T-helper 2 cell treated with Interferon-gamma antibody and Interleukin-4, amounts not matched to agents 100 ng/mL and 5 ng/mL, for 36 hours (primary cell): ENCODE results near the gene ZNF555. TPM values are rescaled to one million over a fixed set of nuclear protein-coding genes. Genes with fewer than 3 reads are reported as not detected.
"Not testable (repeated sequence)": the region's sequence is repeated elsewhere in the genome, so short reads cannot be mapped to it uniquely, and the experiment has no call there.

Source experiments
- intact Hi-C: fragments of 100-400 bp; cut with micrococcal nuclease; formaldehyde crosslinking; loops from one replicate; pipeline ENCODE4 v1.15.1; 2023
- total RNA-seq: library from RNA; stranded (reverse); gene quantifications from 2 replicates; pipeline ENCODE4 v1.2.3, GENCODE V29; 2022

ZNF555 gene
- 0.70 and 1.2 TPM in 2 replicates for total RNA-seq

DNA sequence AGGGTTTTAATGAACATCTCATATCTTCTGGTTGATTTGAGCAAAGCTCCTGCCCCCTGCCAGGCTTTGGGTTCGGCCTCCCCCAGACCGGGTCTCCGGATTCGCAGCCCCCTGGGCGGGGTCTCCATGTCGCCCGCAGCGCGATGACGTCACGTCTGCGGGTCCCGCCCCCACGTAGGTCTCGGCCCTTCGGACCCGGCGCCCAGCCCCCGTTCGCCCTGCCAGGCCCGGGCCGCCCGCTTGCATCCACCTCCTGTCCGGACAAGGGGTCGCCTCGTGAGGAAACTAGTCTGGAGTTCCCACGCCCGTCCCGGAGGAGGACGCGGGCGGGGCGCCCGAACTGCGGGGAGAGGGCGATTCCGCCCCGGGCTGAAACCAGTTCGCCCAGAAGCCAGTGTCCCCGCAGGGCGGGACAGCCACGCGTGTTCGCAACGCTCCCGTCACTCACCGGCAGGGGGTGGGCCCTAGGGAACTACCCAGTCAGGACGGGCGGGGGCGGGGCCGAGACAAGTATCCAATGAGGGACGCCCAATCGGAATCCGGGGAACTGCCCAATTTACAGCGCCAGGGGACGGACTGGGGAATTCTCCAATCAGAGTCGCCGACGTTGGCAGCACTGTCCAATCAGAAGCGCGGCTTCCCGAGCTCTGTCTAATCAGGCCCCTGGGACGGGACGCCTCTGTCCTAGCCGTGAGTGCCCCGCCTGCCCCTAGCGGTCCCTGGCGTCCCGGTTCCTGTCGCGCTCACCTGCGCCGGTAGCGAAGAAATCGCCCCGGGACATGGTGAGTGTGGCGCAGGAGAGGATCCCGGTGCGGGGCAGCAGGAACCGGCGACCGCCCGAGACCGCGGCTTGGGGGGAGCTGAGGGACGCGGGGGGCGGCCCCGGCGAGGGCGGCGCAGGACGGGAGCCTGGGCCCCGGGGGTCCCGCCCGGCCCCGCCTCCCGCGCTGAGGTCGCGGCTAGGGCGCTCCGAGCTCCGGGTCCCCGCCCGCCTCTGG, at the start of gene ZNF555:
Gene ZNF555 (plus strand): TSS at position 682 of the 998 bp plus-strand sequence. CDS start 98 bp downstream, at position 780.
- intact Hi-C loops = loop anchor here (1.0 kb wide), 1 partner anchor 22 kb away; the partner anchor contains the start of gene ZNF554

- intact Hi-C loops = no loop called here
Measured at GRCh38 chr19:2791876-2792275, 49.4 kb upstream of the ZNF555 start.

GRCh38 chr19:2792666-2793065, 48.6 kb upstream of the ZNF555 start:
- intact Hi-C loops = not testable (repeated sequence)

DNA sequence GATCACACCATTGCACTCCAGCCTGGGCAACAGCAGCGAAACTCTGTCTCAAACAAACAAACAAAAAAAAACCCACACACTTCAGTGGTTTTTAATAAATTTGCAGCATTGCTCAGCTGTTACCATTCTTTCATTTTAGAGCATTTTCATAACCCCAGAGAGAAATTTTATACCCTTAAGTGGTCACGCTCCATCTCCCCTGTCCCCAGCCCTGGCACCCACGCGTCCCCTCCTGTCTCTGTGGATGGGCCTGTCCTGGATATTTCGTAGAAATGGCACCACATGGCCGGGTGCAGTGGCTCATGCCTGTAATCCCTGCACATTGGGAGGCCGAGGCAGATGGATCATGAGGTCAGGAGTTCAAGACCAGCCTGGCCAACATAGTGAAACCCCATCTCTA, 48.1 kb upstream of the ZNF555 start:
- intact Hi-C loops = no loop called here

DNA sequence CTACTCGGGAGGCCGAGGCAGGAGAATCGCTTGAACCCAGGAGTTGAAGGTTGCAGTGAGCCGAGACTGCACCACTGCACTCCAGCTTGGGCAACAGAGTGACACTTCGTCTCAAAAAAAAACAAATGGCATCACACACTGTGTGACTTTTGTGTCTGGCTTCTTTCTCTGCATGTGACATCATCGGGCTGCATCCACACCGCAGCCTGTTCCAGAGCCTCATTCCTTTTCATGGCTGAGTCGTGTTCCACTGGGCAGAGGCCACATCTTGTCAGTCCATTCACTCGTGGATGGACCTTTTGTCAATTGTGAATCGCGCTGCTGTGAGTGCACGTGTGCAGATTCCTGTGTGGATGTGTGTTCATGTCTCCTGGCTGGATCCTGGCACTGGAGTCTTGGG, 47.7 kb upstream of the ZNF555 start:
- intact Hi-C loops = no loop called here

DNA sequence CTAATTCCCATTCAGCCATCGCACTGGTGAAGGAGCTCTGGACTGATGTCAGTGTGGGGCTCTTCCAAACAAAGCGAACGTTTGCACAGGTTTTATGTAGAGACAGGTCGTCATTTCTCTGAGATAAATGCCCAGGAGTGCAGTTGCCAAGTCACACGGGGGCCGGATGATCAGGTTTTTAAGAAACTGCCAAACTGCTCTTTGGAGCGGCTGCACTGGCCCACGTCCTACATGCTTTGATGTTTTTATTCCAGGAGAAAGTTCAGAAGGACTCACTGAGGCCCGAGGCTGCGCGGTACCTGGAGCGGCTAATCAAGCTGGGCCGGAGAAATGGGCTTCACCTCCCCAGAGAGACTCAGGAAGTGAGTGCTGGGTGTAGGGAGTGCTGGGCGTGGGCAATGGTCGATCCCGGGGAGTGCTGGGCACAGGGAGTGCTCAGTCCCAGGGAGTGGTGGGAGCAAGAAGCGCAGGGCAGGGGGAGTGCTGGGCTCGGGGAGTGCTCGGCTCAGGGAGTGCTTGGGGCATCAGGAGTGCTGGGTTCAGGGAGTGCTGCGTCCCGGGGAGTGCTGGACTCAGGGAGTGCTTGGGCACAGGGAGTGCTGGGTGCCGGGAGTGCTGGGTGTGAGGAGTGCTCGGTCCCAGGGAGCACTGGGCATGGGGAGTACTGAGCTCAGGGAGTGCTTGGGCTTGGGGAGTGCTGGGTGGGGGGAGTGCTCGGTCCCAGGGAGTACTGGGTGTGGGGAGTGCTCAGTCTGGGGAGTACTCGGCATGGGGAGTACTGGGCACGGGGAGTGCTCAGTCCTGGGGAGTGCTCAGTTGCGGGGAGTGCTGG, 45.2 kb upstream of the ZNF555 start:
- intact Hi-C loops = no loop called here

DNA sequence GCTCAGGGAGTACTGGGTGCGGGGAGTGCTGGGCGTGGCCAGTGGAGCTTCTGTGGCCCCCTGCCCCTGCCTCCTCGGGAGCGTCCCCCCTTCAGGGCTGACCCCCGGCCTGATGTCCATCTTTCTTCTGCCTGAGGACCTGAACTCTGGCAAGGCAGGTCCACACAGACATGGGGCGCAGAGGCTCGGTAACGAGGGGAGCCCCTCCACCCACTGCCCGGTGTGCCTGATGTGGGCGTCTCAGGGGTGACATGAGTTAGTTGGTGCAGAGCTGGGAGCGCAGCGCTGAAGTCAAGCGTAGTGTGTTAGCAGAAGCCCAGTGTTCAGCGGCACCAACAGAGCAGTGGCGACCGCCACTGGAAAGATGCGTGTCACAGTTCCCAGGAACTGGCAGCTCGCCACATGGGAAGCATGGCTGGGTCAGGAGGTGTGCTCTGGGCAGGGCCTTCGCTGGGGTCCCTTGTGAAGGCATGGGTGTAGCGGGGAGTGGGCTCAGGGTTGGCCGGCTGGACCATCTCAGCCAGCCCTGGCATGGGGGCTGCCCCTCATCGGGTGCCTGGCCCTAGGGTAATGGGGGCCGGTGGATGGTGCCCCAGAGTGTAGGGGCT, 44.5 kb upstream of the ZNF555 start:
- intact Hi-C loops = no loop called here

DNA sequence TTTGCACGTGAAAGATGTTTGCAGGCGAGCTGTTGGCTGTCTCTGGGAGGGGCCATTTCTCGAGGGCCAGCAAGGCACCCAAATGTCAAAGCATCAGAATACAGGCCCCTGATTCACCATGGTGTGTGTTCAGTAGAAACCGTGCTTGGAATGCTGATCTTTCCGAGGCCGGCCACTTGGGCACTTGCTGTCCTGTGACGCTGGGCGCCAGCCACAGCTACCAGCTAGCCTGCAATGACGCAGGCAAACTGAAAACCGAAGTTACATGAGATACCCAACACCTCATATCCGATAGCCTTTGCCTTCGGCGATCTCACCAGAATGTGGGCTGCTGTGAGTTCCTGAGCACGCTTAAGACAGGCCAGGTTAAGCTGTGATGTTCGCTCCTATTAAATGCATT, 44.0 kb upstream of the ZNF555 start:
- intact Hi-C loops = no loop called here

DNA sequence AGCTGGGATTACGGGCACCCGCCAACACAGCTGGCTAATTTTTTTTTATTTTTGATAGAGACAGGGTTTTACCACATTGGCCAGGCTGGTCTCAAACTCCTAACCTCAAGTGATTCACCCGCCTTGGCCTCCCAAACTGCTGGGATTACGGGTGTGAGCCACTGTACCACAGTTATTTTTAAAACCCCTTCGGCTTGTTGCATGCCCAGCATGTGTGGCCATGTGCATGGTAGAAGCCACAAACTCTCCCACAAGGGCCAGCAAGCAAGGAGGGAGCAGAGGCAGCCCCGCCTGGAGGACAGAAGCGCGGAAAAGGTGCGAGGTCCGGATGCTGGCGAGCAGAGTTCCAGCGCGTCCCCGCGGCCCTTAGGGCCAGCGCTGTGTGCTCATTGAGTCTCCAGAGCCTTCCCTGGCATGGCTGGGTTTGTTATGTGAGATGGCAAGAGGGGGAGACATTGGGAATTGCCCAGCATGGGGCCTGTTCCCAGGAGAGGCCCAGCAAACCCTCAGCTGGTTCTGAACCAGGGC, 43.1 kb upstream of the ZNF555 start:
- intact Hi-C loops = no loop called here

DNA sequence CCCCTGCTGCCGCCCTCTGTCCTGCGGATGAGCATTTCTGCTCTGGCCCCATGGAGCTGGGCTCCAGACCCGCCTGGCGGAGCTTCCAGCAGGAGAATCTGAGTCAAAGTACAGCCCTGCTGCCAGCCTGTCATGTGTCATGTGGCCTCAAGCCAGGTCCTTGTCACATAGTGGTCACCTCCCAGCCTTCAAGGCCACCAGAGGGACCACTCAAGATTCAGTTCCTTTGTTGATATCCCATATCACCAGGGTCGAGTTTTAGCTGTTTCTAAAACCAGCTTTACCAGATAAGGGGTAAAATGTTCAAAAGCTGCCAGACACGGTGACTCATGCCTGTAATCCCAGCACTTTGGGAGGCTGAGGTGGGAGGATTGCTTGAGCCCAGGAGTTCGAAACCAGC, 42.5 kb upstream of the ZNF555 start:
- intact Hi-C loops = no loop called here

DNA sequence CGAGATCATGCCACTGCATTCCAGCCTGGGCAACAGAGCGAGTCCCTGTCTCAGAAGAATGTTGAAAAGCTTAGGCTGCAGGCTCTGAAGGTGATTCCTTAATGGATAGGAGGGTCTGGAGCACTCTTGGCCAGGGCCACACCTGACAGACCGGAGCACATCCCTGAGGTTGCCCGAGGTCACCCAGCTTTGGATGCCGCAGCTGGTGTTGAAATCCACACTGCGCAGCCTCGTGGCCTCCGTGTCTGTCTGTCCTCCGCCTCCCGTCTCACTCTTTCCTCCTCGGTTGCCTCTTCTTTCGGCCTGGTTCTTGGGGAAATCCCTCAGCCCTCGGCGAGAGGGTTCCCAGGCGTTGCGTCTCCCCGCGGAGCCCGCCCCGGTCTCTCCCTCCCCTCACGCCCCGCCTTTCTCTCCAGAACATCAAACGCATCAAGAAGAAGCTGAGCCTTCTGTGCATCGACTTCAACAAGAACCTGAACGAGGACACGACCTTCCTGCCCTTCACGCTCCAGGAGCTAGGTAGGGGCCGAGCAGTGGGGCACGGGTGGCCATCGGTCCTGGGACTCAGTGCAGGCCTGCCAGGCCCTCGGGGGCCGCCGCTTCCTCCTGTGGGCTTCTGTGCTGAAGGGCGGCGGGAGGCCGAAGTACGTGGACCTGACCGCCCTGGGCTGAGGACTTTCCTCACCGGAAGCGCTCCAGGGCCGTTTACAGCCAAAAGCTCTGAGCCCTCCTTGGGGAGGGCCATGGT, 41.8 kb upstream of the ZNF555 start:
- intact Hi-C loops = no loop called here

DNA sequence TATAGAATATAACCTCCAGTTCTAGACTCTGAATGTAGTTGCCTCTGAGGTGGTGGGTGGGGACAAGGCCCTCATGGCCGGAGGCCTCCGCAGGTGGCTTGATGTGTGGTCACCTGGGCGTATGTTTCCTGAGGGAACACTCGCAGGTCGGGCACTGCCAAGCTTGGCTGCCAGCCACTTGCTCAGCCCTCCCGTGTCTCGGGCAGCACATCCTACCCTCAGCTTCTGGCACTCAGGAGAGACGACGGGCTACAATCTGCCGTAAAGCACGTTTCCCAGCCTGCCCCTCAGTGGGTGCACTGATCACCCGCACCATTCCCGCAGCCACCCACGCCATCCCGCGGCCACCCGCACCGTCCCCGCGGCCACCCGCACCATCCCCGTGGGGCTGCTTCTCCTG, 40.8 kb upstream of the ZNF555 start:
- intact Hi-C loops = no loop called here

DNA sequence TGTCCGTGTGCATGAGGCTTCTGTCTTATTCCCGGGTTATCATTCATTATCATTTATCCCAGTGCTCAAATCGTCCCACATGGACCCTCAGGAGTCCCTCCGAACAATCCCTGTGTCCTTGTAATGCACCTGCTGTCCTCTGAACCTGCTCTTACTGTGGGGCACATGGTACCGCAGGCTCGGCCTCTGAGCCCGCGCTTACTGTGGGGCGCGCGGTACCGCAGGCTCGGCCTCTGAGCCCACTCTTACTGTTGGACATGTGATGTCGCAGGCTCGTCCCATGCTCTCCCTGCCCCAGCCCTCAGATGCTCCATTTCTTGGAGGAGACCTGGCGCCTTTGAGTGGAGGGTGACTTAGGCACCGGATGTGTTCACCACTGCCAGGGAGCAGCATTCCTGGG, 38.4 kb upstream of the ZNF555 start:
- intact Hi-C loops = no loop called here

GRCh38 chr19:2803486-2804155, 37.7 kb upstream of the ZNF555 start:
- intact Hi-C loops = no loop called here

DNA sequence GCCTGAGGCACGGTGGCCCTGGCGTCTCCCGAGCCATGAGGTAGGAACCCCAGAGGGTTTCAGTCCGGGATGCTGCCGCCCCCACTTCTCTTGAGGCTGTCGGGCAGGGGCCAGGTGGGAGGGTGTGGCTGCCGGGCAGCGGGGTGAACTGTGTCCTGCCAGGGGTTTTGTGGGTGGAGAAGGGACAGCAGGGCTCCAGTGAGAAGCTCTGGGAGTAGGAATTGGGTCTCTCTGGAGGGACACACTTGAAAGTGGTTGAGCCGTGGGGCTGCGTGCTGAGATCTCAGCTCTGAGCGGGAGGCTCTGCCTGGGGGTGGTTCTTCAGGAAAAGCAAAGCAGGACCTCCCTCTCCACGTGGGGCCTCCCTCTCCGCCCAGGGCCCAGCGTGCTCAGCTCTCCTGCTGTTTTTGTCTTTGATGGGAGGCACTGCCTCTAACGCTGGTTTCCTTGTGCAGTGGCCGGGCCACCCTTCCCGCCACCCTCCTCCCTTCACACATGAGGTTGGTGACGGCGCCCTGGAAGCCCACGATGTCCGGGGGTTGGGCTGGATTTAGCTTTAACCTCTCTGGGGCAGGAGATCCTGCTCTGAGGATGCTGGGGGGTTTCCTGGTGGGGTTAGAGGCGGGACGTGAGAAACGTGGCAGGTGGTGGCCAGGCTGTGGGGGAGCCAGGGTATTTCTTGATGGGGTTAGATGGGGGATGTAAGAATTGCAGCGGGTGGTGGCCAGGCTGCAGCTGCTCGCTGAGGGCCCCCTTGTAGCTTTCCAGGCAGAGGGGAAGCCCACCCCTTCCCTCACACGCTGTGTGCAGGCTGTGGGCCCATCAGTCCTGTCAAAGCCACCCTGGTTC, 36.9 kb upstream of the ZNF555 start:
- intact Hi-C loops = no loop called here

- intact Hi-C loops = no loop called here
Measured at GRCh38 chr19:2805261-2805900, 35.9 kb upstream of the ZNF555 start.

DNA sequence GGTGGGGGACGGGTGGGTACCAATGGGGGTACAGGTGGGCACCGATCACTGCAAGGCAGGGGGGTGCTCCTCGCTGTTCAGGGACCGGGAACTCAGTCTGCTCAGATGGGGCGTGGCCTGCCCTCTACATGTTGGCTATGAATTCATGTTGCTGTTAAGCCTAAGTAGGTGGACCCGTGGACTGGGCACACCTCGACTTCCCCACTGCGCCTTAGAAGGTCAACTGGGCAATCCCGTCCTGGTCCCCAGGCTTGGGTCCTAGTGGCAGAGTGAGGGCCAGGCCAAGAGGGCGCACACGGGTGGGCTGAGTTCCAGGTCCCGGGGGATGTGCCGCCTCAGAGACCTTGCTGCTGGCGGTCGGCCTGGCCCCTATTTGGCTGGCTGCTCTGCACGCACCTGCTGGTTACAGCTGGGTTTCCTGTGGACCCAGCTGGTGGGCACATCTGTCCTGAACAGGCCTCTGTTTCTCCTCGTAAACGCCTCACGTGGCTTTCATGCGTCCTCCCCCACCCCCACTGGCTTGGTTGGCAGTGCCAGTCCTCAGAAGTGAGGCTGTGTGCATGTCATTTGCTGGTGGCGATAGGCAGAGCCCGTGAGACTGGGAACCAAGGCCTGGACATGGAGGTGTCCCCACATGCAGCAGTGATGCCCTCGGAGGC, 35.2 kb upstream of the ZNF555 start:
- intact Hi-C loops = no loop called here

DNA sequence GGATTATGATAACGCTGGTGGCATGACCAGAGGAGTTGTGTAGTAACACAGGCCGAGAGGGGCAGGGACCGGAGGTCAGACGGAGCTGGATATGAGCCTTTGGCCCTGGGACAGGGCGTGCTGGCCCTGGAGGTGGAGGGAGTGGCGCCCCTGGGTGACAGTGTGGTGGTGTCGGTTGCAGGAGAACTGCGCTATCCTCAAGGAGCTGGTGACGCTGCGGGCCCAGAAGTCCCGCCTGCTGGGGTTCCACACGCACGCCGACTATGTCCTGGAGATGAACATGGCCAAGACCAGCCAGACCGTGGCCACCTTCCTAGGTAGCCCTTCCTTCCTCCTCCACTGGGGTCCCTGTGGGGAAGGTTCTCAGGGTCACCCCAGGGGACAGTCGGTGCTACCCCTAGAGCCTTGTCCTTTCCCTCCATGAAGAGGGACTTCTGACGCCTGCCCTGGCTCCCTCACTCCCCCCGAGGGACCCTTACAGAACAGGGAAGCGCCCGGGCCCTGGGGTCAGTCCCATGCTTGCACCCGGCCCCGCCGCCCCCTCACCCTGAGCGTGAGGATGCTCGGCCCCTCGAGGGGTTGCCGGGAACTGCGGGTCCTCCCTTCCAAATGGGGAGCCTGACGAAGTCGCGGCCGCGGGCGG, 34.4 kb upstream of the ZNF555 start:
- intact Hi-C loops = no loop called here
